ENCODE measurements around the gene GFOD1.

- TF ChIP-seq ARNT (IDR thresholded peaks at IDR 0.05) (no peak), FOXK2 (IDR thresholded peaks at IDR 0.05) (no peak), NFRKB (IDR thresholded peaks at IDR 0.05) (no peak)
These were observed 59.4 kb downstream of the GFOD1 start for GRCh38 chr6:13427801-13428582.
